Raji (cell line): ENCODE measurements around the gene RSAD1.

ENCODE experiments used
- POLR2A ChIP-seq: IDR thresholded peaks from 2 replicates; pipeline ENCODE4 v1.6.1; 2011; ENCODE audit warnings: low read depth, low read length, control low read depth; ENCODE audit not compliant: insufficient read depth

The RSAD1 gene

DNA sequence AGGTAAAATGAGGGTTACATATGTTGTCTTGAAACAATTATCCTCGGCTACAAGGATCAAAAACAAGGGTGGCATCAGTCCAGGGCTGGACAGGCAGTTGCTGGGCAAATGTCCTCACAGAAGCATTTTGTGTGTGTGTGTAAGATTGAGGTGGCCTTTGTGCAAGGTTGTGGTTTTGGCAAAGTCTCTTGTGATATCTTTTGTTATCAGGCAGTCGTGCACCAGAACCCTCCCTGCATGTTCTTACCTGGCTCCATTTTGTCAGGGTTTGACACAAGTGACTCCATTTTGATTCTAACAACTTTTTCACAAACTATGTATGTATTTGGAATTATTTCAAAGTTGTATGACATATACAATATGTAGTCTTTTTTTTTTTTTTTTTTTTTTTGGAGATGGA is 30.0 kb upstream of the RSAD1 start:
- TF ChIP-seq POLR2A: no peak

DNA sequence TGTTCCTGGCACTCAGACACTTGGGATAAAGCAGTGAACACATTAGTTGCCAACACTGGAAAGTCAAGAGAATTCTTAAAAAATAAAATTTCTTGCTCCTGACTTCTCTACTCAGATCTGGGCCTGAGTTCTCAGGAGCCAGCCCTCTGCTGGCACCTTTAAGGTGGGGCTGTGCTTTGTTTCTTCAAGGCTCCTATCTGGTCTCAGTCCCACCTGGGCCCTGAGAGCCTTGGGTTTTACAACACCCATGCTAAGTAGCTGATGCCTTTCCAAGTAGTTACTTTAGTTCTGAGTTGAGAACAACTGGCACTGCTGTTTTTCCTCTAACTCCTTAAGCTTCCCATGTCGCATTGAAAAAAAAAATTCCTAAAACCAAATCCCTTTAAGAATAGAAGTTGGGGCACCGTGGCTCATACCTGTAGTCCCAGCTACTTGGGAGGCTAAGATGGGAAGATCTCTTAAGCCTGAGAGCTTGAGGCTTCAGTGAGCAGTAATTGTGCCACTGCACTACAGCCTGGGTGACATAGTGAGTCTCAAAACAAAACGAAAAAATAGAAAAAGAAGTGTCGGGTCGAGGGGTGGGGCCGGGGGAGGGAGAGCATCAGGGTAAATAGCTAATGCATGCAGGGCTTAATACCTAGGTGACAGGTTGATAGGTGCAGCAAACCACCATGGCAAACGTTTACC is 26.6 kb upstream of the RSAD1 start:
- no peak for TF ChIP-seq POLR2A

DNA sequence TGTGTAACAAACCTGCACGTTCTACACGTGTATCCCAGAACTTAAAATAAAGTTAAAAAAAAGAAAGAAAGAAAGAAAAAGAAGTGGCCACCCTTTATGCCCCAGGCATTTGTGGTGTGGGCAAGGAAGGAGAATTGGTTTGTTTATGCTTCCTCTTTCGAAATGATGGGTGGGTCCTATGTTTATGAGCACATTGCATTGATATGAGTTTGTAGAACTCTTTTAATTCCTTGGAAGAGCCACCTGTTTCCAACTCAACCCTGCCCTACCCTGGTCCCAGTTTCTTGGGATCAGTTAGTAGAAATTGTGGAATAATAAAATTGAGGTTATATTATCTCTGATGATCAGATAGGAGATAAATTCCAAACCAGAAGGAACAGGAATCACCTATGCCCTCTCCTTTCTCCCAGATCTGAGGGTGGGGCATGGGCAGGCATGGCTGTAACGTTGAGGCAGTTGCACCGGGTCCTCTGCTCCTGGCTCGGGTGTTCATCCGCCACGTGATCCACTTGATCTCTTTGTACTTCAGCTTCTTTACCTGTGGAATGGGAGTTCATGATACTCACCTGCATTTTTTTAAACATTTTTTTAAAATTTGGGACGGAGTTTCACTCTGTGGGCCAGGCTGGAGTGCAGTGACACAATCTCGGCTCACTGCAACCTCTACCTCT is 25.9 kb upstream of the RSAD1 start:
- no peak for TF ChIP-seq POLR2A

DNA sequence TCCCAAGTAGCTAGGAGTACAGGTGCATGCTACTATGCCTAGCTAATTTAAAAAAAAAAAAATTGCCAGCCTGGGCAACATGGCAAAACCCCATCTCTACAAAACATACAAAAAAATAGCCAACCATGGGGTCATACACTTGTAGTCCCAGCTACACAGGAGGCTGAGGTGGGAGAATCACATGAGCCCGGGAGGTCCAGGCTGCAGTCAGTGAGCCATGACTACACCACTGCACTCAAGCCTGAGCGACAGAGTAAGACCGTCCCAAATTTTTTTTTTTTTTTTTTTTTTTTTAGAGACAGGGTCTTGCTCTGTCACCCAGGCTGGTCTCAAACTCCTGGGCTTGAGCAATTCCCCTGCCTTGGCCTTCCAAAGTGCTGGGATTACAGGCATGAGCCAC is 24.8 kb upstream of the RSAD1 start:
- no peak for TF ChIP-seq POLR2A

DNA sequence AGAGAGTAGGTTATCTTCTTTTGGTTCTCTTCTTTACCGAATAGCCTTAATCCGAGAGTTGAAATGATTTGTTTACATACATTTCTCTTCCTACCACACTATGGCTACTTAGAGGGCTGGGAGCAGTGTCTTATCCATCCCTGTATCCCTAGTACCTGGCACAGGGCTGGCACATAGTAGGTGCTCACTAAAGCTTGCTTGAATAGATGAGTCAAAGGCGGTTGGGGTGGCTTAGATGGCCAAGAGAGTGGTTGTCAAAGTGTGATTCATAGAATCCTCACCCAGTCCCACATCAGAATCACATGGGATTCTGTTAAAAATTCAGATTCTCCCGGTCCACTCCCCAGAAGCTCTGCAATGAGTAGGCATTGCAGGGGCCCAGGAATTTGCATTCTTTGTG is 21.0 kb upstream of the RSAD1 start:
- no peak for TF ChIP-seq POLR2A

DNA sequence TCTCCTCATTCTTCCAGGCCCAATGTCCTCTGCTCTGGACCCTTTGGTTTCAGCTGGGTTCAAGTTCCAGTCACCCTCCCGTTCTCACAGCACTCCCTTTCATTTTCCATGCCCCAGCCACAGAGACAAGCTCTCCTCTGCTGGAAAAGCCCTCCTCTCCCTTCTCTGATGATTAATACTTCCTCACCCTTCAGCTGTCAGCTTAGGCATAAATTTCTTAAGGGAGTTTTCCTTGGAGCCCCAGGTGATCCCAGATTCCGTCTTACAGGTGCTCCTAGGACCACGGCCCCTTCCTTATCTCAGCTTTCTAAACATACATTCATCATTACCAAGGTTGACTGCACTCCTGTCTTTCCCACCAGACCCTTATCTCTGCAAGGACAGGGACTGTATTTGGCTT is 20.4 kb upstream of the RSAD1 start:
- no peak for TF ChIP-seq POLR2A

DNA sequence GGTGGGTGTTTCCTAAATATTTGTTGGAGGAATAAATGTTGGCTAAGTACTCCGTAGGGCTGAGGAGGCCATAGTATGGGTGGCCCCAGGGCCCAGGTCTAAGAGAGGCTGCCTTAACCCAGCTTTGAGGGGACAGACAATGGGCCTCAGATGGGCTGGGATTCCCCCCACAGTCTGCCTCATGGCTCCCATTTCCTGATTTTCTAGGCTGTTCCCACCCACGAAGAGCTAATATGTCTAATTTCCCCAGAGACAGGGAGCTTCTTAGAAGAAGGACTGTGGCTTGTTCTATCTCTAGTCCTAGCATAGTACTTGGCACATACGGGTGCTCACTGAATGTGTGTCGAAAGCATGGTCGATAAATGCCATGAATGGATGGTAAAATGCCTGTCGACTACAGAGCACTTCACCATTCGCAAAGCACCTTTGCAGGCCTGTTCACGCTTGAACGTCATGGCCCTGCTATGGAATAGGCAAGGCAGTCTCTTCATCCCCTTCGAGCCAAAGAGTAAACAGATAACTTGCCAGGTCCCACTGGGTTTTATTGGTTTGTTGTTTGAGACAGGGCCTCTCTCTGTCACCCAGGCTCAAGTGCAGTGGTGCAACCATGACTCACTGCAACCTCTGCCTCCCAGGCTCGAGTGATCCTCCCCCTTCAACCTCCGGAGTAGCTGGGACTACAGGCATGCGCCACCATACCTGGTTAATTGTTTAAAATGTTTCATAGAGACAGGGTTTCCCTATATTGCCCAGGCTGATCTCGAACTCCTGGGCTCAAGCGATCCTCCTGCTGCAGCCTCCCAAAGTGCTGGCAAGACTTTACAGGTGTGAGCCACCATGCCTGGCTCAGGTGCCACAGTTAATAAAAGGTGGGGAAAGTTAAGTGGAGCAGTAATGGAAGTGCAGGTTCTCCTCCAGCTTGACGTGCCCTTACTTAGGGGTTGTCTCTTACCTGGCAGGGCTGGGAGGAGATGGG is 19.7 kb upstream of the RSAD1 start:
- TF ChIP-seq POLR2A: no peak

DNA sequence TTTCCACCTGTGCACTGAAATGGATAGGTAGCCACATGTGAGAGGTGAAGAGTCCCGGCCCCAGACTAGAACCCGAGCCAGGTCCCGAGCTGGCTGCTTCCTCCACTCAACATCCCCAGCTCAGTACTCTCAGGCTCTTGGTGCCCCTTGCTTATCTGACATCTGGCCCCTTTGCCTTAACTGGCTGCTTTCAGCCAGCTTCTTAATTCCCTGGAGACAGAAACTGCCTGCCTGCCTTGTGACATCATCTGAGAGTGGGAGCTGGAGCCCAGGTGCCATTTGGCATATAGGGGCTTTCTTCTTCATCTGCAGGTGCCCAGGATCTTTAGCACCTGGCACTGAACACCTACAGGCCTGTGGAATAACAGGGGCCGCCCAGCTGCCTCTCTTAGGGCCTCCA is 18.9 kb upstream of the RSAD1 start:
- TF ChIP-seq POLR2A: no peak

DNA sequence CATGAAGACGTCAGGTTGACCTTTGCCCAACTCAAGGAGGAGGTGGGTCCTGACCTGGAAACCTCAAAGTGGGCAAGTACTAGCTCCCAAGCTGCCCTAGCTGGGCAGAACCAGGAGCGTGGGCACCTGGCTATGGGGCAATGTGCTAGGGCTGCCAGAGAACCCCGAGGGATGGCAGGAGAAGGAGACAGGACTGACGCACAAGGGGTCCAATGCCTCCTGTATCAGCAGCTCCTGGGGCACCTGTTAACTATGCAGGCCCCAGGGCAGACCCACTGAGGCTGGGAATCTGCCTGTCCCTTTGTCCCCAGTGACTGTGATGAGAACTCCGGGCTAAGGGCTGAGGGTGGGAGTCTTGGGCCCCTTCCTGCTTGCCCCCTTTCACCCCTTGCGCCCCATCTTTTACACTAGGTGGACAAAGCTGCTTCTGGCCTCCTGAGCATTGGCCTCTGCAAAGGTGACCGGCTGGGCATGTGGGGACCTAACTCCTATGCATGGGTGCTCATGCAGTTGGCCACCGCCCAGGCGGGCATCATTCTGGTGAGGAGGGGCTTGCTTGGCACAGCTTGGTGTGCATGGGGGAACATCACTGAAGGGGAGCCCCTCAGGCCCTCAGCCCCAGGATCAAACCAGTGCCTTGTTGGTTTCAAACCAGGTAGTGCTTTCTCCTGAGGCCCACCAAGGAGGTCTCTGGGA is 17.7 kb upstream of the RSAD1 start:
- TF ChIP-seq POLR2A: no peak

DNA sequence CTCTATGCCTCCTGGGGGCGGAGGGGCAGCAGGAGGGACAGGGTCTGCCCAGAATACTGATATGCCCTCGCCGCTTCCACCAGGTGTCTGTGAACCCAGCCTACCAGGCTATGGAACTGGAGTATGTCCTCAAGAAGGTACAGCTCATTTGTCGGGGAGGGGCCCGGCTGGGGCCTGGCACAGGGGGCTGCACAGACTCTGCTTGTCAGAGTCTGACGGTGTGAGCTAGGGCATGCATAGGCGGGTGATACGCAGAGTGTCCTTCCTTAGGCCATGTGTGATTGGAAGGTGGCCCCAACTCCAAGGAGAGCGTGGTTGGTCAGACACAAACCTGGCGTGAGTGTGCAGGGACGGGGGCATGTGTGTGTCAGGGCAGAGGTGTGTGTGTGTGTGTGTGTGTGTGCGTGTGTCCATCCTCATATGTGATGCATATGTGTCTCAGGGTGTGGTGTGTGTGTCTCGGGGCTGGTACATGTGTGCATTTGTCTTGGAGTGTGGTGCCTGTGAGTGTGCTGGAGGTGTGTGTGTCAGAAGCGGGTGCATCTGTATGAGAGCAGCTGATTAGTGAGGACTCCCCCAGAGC is 17.0 kb upstream of the RSAD1 start:
- no peak for TF ChIP-seq POLR2A

DNA sequence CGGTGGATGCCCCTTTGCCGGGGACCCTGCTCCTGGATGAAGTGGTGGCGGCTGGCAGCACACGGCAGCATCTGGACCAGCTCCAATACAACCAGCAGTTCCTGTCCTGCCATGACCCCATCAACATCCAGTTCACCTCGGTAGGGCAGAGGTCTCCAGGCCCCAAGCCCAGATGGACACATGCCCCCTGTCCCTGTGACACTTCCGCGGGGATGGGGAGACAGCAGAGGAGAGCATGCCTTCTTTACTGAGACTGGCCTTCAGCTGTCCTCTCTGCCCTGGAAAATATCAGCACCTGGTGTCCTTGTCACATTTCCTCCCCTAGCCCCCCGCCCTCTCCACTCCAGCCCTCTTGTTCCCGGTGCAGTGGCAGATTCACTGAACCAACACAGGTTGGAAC is 16.2 kb upstream of the RSAD1 start:
- TF ChIP-seq POLR2A: no peak

DNA sequence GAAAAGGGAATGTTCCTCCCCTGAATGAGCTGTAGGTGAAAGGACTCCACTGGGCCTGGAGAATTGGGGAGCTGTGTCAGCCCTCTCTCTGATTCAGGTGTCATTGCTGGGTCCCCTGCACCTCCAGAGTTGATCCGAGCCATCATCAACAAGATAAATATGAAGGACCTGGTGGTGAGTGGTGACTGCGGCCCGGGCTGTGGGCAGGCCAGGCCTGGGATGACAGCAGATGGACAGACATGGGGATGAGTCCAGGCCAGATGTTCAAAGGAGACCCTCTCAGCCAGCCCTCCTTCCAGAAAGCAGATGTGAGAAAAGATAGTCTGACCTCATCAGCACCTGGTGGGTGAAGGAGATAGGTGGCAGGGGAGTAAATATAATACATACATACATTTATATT is 14.5 kb upstream of the RSAD1 start:
- TF ChIP-seq POLR2A: no peak

DNA sequence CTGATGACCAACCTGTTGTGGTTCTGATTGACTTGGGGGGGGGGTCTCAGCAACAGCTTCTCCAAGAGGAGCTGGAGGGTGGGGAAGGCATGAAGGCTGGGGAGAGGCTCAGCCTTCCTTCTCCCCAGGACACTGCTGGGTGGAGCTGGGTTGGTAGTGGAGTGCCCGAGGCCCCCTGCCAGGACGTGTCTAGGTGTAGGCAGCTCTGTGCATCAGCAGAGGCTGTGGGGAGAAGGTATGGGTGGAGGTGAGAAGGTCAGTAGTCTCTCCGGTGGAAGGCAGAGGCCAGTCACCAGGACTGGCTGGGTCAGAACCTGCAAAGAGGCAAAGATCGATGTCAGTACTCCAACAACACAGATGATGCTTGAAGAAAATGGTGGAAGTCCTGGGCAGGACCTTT is 13.9 kb upstream of the RSAD1 start:
- no peak for TF ChIP-seq POLR2A

DNA sequence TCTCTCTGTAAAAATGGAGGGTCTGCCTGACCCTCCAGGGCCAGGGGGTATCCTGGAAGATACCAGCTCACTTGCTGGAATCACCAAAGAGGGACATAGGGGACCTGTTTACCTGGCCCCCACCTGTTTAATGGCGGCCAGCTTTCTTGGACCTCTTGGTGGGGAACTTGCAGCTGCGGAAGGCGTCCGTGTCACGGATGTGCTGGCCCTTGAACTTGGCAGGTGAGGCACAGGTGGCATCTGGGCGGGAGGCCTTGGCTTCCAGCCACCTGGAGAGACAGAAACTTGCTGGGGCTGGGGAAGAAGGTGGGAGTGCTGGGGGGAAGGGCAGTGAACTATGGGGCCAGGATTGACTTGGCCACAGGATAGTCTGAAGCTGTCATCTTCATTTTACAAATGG is 13.5 kb upstream of the RSAD1 start:
- no peak for TF ChIP-seq POLR2A

DNA sequence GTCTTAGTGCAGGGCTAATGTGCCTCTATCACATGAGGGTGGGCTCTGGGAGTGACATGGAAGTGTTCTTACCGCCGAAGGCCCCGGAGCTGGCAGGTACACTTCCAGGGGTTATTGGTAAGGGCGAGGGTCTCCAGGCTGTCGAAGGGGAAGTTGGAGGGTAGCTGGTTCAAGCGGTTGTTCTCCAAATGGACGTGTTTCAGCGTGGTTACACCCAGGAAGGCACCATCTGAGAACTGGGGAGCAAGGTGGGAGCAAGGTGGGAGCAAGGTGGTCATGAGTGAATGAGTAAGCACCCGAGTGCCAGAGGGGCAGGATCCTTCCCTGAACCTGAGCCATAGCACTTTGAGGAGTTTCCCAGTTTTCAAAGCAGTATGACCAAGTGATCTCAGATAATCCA is 13.0 kb upstream of the RSAD1 start:
- TF ChIP-seq POLR2A: no peak
